Keratinocyte (primary cell): ENCODE measurements around the gene ACAD11. TPM values are rescaled to one million over a fixed set of nuclear protein-coding genes. Genes with fewer than 3 reads are reported as not detected.

Experiments
- DNase-seq: peaks from one replicate; pipeline ENCODE4 v3.0.0-alpha.2; 2011; ENCODE audit warnings: low read depth, missing footprints, low spot score
- FAIRE-seq: peaks from 2 replicates; lab custom pipeline; 2011; peaks lifted over from hg19 to GRCh38; lab: Jason Lieb, UNC
- H2AFZ ChIP-seq: 2 replicates; pipeline ENCODE4 v1.6.0; 2012; ENCODE audit warnings: low read length, control low read depth, inconsistent platforms; ENCODE audit not compliant: control insufficient read depth
- H3K27ac ChIP-seq: 2 replicates; pipeline ENCODE4 v1.5.1; 2011; ENCODE audit warnings: low read length; ENCODE audit not compliant: control insufficient read depth, insufficient read depth
- H3K27me3 ChIP-seq: 3 replicates; pipeline ENCODE4 v1.6.0; 2011; ENCODE audit warnings: low read length; ENCODE audit not compliant: control insufficient read depth, insufficient read depth; ENCODE audit errors: extremely low read depth
- H3K36me3 ChIP-seq, 2 experiments: 2 replicates in 1 of 2; 3 replicates in 1 of 2; pipeline ENCODE4 v1.5.1; 2011; ENCODE audit warnings: low read length in 2 of 2, mild to moderate bottlenecking in 1 of 2; ENCODE audit not compliant: control insufficient read depth in 2 of 2, insufficient read depth in 2 of 2; ENCODE audit errors: extremely low read depth in 1 of 2
- H3K4me1 ChIP-seq: 3 replicates; pipeline ENCODE4 v1.5.1; 2011; ENCODE audit warnings: low read length; ENCODE audit not compliant: control insufficient read depth, insufficient read depth; ENCODE audit errors: extremely low read depth
- H3K4me2 ChIP-seq: 3 replicates; pipeline ENCODE4 v1.6.0; 2011; ENCODE audit warnings: low read depth, low read length; ENCODE audit not compliant: control insufficient read depth, insufficient read depth; ENCODE audit errors: extremely low read depth
- H3K4me3 ChIP-seq, 3 experiments: fragments of 200-600 bp in 1 of 3; sonication (generic) in 1 of 3; 2 replicates in 2 of 3; 3 replicates in 1 of 3; pipeline ENCODE4 v1.5.1; 2011 to 2016; ENCODE audit warnings: low read length in 3 of 3, mild to moderate bottlenecking in 3 of 3, control low read depth in 2 of 3, inconsistent platforms in 1 of 3, low read depth in 1 of 3, mixed read lengths in 1 of 3, mixed run types in 1 of 3, moderate library complexity in 1 of 3; ENCODE audit not compliant: control insufficient read depth in 2 of 3, insufficient read depth in 2 of 3; ENCODE audit errors: extremely low read depth in 1 of 3
- H3K79me2 ChIP-seq: 2 replicates; pipeline ENCODE4 v1.6.0; 2012; ENCODE audit warnings: low read length; ENCODE audit not compliant: control insufficient read depth, insufficient read depth
- H3K9ac ChIP-seq: 3 replicates; pipeline ENCODE4 v1.6.0; 2011; ENCODE audit warnings: low read length; ENCODE audit not compliant: control insufficient read depth, insufficient read depth; ENCODE audit errors: extremely low read depth
- H3K9me1 ChIP-seq: 3 replicates; pipeline ENCODE4 v1.6.0; 2011; ENCODE audit warnings: low read length; ENCODE audit not compliant: control insufficient read depth, insufficient read depth; ENCODE audit errors: extremely low read depth
- H3K9me3 ChIP-seq: 2 replicates; pipeline ENCODE4 v1.5.1; 2012; ENCODE audit warnings: low read depth, low read length; ENCODE audit not compliant: control insufficient read depth
- H4K20me1 ChIP-seq: 3 replicates; pipeline ENCODE4 v1.6.0; 2011; ENCODE audit warnings: low read length; ENCODE audit not compliant: control insufficient read depth, insufficient read depth; ENCODE audit errors: extremely low read depth
- EZH2 ChIP-seq: IDR thresholded peaks from one replicate; pipeline ENCODE4 v1.6.1; 2012; ENCODE audit warnings: inconsistent platforms, mild to moderate bottlenecking, low read length, moderate library complexity
- dilution Hi-C: fragments of 300-500 bp; cut with MboI; formaldehyde crosslinking; loops from one replicate; pipeline ENCODE4 v1.7.0; 2020; ENCODE audit warnings: low sequenced_read_pairs; ENCODE audit not compliant: extremely low pct_ligation_motif_present
- polyA plus RNA-seq, 5 experiments: library from polyadenylated mRNA; depleted of rRNA in 3 of 5; stranded (reverse) in 3 of 5; stranded (forward) in 1 of 5; unstranded in 1 of 5; fragments of >200 nt; gene quantifications; 1 replicate in 1 of 5; 2 replicates in 3 of 5; 3 replicates in 1 of 5; pipeline versions ENCODE4 v1.2.1 to v1.2.3, GENCODE V29; 2011 to 2012; ENCODE audit warnings: missing spikeins in 2 of 5, low read depth in 1 of 5, low replicate concordance in 1 of 5
- TF ChIP-seq, protein P1 (sequence below), 3 experiments: IDR thresholded peaks in 1 of 3; conservative IDR thresholded peaks in 1 of 3; optimal IDR thresholded peaks in 1 of 3; 2 replicates in 2 of 3; 3 replicates in 1 of 3; pipeline versions ENCODE3 to v1.5.1; 2011; ENCODE audit warnings: low read length in 3 of 3, mild to moderate bottlenecking in 3 of 3, moderate library complexity in 2 of 3, control low read depth in 1 of 3, inconsistent platforms in 1 of 3; ENCODE audit not compliant: insufficient read depth in 2 of 3; ENCODE audit errors: extremely low read depth in 1 of 3

ACAD11 gene
- polyA plus RNA-seq, 1 donor (not counting 4 experiments of a cell fraction or from before 2014, with no cell fraction given) = 32.1 TPM

DNA sequence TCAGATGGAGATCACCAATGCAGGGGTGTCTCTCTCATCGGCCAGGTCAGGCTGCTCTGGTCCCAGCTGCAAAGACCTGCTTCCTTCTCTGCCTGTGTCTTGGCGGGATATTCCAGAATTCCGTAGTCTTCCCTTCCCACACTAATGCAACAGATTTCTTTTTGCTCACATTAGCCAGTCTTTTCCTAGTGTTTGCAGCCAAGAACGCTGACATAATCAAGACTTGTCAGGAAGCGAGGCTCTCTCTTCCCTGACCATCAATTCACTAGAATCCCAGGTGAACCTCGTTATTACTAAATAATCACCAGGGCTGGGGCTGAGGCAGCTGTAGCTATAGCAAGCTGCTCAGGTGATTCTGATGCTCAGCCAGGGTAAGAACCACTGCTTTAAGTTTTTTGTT is 105.8 kb downstream of the ACAD11 start:
- no peak overlapping the region for H3K27ac ChIP-seq
- H3K36me3 ChIP-seq = peaks cover 0 to 1% of the 10 kb centered on the region in 2 experiments
- H3K4me1 ChIP-seq = peaks cover 13% of the 10 kb centered on the region
- no peak overlapping the region for H3K4me3 ChIP-seq
- no peak for TF ChIP-seq EZH2
- TF ChIP-seq, protein P1, sequence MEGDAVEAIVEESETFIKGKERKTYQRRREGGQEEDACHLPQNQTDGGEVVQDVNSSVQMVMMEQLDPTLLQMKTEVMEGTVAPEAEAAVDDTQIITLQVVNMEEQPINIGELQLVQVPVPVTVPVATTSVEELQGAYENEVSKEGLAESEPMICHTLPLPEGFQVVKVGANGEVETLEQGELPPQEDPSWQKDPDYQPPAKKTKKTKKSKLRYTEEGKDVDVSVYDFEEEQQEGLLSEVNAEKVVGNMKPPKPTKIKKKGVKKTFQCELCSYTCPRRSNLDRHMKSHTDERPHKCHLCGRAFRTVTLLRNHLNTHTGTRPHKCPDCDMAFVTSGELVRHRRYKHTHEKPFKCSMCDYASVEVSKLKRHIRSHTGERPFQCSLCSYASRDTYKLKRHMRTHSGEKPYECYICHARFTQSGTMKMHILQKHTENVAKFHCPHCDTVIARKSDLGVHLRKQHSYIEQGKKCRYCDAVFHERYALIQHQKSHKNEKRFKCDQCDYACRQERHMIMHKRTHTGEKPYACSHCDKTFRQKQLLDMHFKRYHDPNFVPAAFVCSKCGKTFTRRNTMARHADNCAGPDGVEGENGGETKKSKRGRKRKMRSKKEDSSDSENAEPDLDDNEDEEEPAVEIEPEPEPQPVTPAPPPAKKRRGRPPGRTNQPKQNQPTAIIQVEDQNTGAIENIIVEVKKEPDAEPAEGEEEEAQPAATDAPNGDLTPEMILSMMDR (optimal IDR thresholded peaks at IDR 0.05 in 1 of 3, IDR thresholded peaks at IDR 0.05 in 1 of 3, conservative IDR thresholded peaks at IDR 0.05 in 1 of 3; ENCODE audit: extremely low read depth in 1 of 3, insufficient read depth in 2 of 3, low read length in 3 of 3) = no peak
- H3K9me1 ChIP-seq = no peaks in the 10 kb centered on the region
- H3K9me3 ChIP-seq = no peaks in the 10 kb centered on the region
- no peaks in the 10 kb centered on the region for H3K79me2 ChIP-seq
- H3K4me2 ChIP-seq = no peak overlapping the region
- no peaks in the 10 kb centered on the region for H4K20me1 ChIP-seq
- dilution Hi-C loops = no loop called here
- H3K9ac ChIP-seq = no peak overlapping the region
- no peaks in the 10 kb centered on the region for H3K27me3 ChIP-seq
- DNase-seq (no peak), FAIRE-seq (no peak)
- no peak overlapping the region for H2AFZ ChIP-seq

- no peak for TF ChIP-seq EZH2
- TF ChIP-seq, protein P1 (optimal IDR thresholded peaks at IDR 0.05 in 1 of 3, IDR thresholded peaks at IDR 0.05 in 1 of 3, conservative IDR thresholded peaks at IDR 0.05 in 1 of 3; ENCODE audit: extremely low read depth in 1 of 3, insufficient read depth in 2 of 3, low read length in 3 of 3) = no peak
- Histone ChIP-seq H3K9me3 (no peaks in the 10 kb centered on the region), H3K4me1 (peaks cover 13% of the 10 kb centered on the region), H3K36me3 (no peaks in the 10 kb centered on the region), H2AFZ (no peak overlapping the region), H3K4me2 (no peak overlapping the region), H3K27me3 (no peaks in the 10 kb centered on the region), H3K79me2 (no peaks in the 10 kb centered on the region), H3K9ac (no peak overlapping the region), H4K20me1 (no peaks in the 10 kb centered on the region), H3K4me3 (no peak overlapping the region), H3K9me1 (no peaks in the 10 kb centered on the region), H3K27ac (no peak overlapping the region)
- FAIRE-seq (no peak), DNase-seq (no peak)
- dilution Hi-C loops = no loop called here
These were observed 108.9 kb downstream of the ACAD11 start for GRCh38 chr3:132550579-132551305.
